ENCODE results near the gene CPT1B.

Gene CPT1B

GRCh38 chr22:50577697-50577986 lies 585 bp downstream of the CPT1B start:
- Histone ChIP-seq H2AFZ (ENCODE audit: low read depth, low read length) (no peak overlapping the region), H3K27ac (ENCODE audit: low read length) (no peak overlapping the region), H3K27me3 (ENCODE audit: insufficient read depth, low read length, poor library complexity) (no peaks in the 10 kb centered on the region), H3K4me2 (ENCODE audit: insufficient read depth, low read length) (no peak overlapping the region), H4K20me1 (ENCODE audit: insufficient read depth, low read length) (peaks cover 16% of the 10 kb centered on the region), H3K36me3 (ENCODE audit: insufficient read depth, low read length) (peaks cover 82% of the 10 kb centered on the region), H3K79me2 (ENCODE audit: insufficient read depth, low read length) (peaks cover 15% of the 10 kb centered on the region), H3K4me1 (ENCODE audit: insufficient read depth, low read length) (peaks cover 23% of the 10 kb centered on the region), H3K9ac (ENCODE audit: low read depth, low read length) (no peak overlapping the region), H3K4me3 (ENCODE audit: low read depth in 1 of 2, low read length in 2 of 2) (no peak overlapping the region), H3K9me3 (ENCODE audit: insufficient read depth, low read length, severe bottlenecking) (no peaks in the 10 kb centered on the region)
- no peak for TF ChIP-seq CTCF (IDR thresholded peaks at IDR 0.05; ENCODE audit: borderline replicate concordance, extremely low read depth, low read length, poor library complexity, severe bottlenecking)
- no peak for TF ChIP-seq EZH2 (IDR thresholded peaks at IDR 0.05; ENCODE audit: borderline replicate concordance, low read depth, low read length, severe bottlenecking)
- ATAC-seq (ENCODE audit: insufficient read depth, low read depth): no peak
- DNase-seq: no peak

- ATAC-seq (ENCODE audit: insufficient read depth, low read depth) (no peak), DNase-seq (no peak)
These were observed 1.2 kb downstream of the CPT1B start for GRCh38 chr22:50576806-50577696.

GRCh38 chr22:50576070-50576469 lies 2.2 kb downstream of the CPT1B start:
- no peak for DNase-seq

More at GRCh38 chr22:50576806-50577696, 1.2 kb downstream of the CPT1B start:
- Histone ChIP-seq H3K9me3 (ENCODE audit: insufficient read depth, low read length, severe bottlenecking) (no peaks in the 10 kb centered on the region), H3K4me2 (ENCODE audit: insufficient read depth, low read length) (no peak overlapping the region), H3K36me3 (ENCODE audit: insufficient read depth, low read length) (peaks cover 86% of the 10 kb centered on the region), H2AFZ (ENCODE audit: low read depth, low read length) (no peak overlapping the region), H4K20me1 (ENCODE audit: insufficient read depth, low read length) (peaks cover 16% of the 10 kb centered on the region), H3K4me3 (ENCODE audit: low read depth in 1 of 2, low read length in 2 of 2) (no peak overlapping the region), H3K79me2 (ENCODE audit: insufficient read depth, low read length) (peaks cover 11% of the 10 kb centered on the region), H3K4me1 (ENCODE audit: insufficient read depth, low read length) (peaks cover 22% of the 10 kb centered on the region), H3K27ac (ENCODE audit: low read length) (no peak overlapping the region), H3K27me3 (ENCODE audit: insufficient read depth, low read length, poor library complexity) (no peaks in the 10 kb centered on the region), H3K9ac (ENCODE audit: low read depth, low read length) (no peak overlapping the region)
- TF ChIP-seq EZH2 (IDR thresholded peaks at IDR 0.05; ENCODE audit: borderline replicate concordance, low read depth, low read length, severe bottlenecking) (no peak), CTCF (IDR thresholded peaks at IDR 0.05; ENCODE audit: borderline replicate concordance, extremely low read depth, low read length, poor library complexity, severe bottlenecking) (no peak)

More at GRCh38 chr22:50576070-50576469, 2.2 kb downstream of the CPT1B start:
- TF ChIP-seq CTCF (IDR thresholded peaks at IDR 0.05; ENCODE audit: borderline replicate concordance, extremely low read depth, low read length, poor library complexity, severe bottlenecking) (no peak), EZH2 (IDR thresholded peaks at IDR 0.05; ENCODE audit: borderline replicate concordance, low read depth, low read length, severe bottlenecking) (no peak)
- no peak overlapping the region for H3K27ac ChIP-seq (ENCODE audit: low read length)
- no peak overlapping the region for H2AFZ ChIP-seq (ENCODE audit: low read depth, low read length)
- H4K20me1 ChIP-seq (ENCODE audit: insufficient read depth, low read length): peaks cover 11% of the 10 kb centered on the region
- no peaks in the 10 kb centered on the region for H3K27me3 ChIP-seq (ENCODE audit: insufficient read depth, low read length, poor library complexity)
- H3K9me3 ChIP-seq (ENCODE audit: insufficient read depth, low read length, severe bottlenecking): no peaks in the 10 kb centered on the region
- H3K79me2 ChIP-seq (ENCODE audit: insufficient read depth, low read length): peaks cover under 1% of the 10 kb centered on the region
- no peak overlapping the region for H3K9ac ChIP-seq (ENCODE audit: low read depth, low read length)
- no peak for ATAC-seq (ENCODE audit: insufficient read depth, low read depth)
- no peak overlapping the region for H3K4me2 ChIP-seq (ENCODE audit: insufficient read depth, low read length)
- peaks cover 12% of the 10 kb centered on the region for H3K4me1 ChIP-seq (ENCODE audit: insufficient read depth, low read length)
- H3K4me3 ChIP-seq (ENCODE audit: low read depth in 1 of 2, low read length in 2 of 2): no peak overlapping the region
- peaks cover 88% of the 10 kb centered on the region for H3K36me3 ChIP-seq (ENCODE audit: insufficient read depth, low read length)

Measured in DND-41 (cell line).